ENCODE results near the gene SNAPC2.
A peak's percentile ranks its signal among the peaks of the same experiment; 100 is the strongest.

Gene SNAPC2

GRCh38 chr19:7914598-7915045 is 5.5 kb upstream of the SNAPC2 start, which contains the start of gene TGFBR3L:
TSS of gene TGFBR3L (plus strand) at chr19:7914830.
- no peak for TF ChIP-seq CTCF (IDR thresholded peaks at IDR 0.05)
- Histone ChIP-seq H3K4me2 (ENCODE audit: low read length) (no peak within 1 kb of the TSS), H3K9me3 (ENCODE audit: control insufficient read depth, low read length) (no peaks in the 10 kb centered on the region), H3K9ac (no peak within 1 kb of the TSS), H3K27ac (no peak within 1 kb of the TSS), H2AFZ (no peak within 1 kb of the TSS), H3K4me3 (ENCODE audit: low read depth, low read length) (no peak within 1 kb of the TSS), H3K36me3 (ENCODE audit: control insufficient read depth, insufficient read depth, low read length) (no peaks in the 10 kb centered on the region), H3K4me1 (no peaks in the 10 kb centered on the region), H3K79me2 (no peaks in the 10 kb centered on the region), H3K27me3 (ENCODE audit: control insufficient read depth, insufficient read depth, low read length) (no peaks in the 10 kb centered on the region)

GRCh38 chr19:7915250-7916102 is 4.7 kb upstream of the SNAPC2 start:
- no peaks in the 10 kb centered on the region for H3K36me3 ChIP-seq (ENCODE audit: control insufficient read depth, insufficient read depth, low read length)
- peak overlapping the region; percentile 65 for H2AFZ ChIP-seq
- peak overlapping the region; percentile 83 for H3K27ac ChIP-seq
- peaks cover 3% of the 10 kb centered on the region for H3K4me1 ChIP-seq
- peak overlapping the region; percentile 42 for H3K9ac ChIP-seq
- H3K79me2 ChIP-seq, result no peaks in the 10 kb centered on the region
- no peaks in the 10 kb centered on the region for H3K27me3 ChIP-seq (ENCODE audit: control insufficient read depth, insufficient read depth, low read length)
- H3K4me2 ChIP-seq (ENCODE audit: low read length), result peak overlapping the region; percentile 61
- H3K4me3 ChIP-seq (ENCODE audit: low read depth, low read length), result peak overlapping the region; percentile 47
- no peaks in the 10 kb centered on the region for H3K9me3 ChIP-seq (ENCODE audit: control insufficient read depth, low read length)
- no peak for TF ChIP-seq CTCF (IDR thresholded peaks at IDR 0.05)

DNA sequence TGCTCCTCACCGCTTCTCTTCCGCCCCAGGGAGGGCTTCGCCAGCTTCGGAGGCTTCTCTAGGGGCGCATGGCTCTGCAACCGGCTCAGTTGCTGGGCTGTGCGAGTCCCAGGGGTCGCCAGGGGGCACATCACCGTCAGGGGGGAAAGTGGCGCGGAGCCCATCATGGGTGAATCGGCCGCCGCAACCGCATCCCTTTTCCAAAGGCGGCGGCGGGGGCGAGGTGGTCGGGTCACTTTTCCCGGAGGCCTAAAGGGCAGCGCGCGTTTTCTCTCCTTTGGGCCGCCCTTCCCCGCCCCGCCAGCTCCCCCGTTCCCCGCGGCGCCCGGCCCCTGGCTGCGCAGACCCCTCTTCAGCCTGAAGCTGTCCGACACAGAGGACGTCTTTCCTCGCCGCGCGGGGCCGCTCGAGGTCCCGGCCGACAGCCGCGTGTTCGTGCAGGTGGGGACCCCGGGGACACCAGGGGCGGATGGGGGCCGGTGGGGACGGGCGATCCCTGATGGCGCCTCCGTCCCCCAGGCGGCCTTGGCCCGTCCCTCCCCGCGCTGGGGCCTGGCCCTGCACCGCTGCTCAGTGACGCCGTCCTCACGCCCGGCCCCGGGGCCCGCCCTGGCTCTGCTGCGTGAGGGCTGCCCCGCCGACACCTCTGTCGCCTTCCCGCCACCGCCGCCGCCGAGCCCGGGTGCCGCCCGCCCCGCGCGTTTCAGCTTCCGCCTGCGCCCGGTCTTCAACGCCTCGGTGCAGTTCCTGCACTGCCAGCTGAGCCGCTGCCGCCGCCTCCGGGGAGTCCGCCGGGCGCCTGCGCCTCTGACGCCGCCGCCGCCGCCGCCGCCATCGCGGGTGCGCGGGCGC is 3.8 kb upstream of the SNAPC2 start:
- no peaks in the 10 kb centered on the region for H3K27me3 ChIP-seq (ENCODE audit: control insufficient read depth, insufficient read depth, low read length)
- H3K4me1 ChIP-seq, result peaks cover 3% of the 10 kb centered on the region

DNA sequence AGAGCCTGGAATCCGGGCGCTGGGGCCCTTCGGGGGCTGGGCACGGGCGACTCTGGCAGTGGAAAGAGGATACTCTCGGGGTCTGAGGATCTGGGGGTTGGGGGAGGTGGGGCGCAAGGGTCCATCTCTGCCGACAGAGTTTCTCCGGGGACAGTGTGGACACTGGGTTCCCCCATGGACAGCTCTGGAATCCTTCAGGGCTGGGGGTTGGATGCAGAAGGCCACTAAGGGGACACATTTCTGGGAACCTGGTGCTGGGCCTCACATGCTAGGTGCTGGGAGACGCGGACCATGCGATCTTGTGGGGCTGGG is 3.2 kb upstream of the SNAPC2 start:
- no peaks in the 10 kb centered on the region for H3K9me3 ChIP-seq (ENCODE audit: control insufficient read depth, low read length)
- H2AFZ ChIP-seq, result peak overlapping the region; percentile 65
- no peaks in the 10 kb centered on the region for H3K79me2 ChIP-seq
- peaks cover 3% of the 10 kb centered on the region for H3K4me1 ChIP-seq
- H3K36me3 ChIP-seq (ENCODE audit: control insufficient read depth, insufficient read depth, low read length), result no peaks in the 10 kb centered on the region
- H3K27me3 ChIP-seq (ENCODE audit: control insufficient read depth, insufficient read depth, low read length), result no peaks in the 10 kb centered on the region
- peak overlapping the region; percentile 83 for H3K27ac ChIP-seq
- peak overlapping the region; percentile 45 for H3K4me3 ChIP-seq (ENCODE audit: low read depth, low read length)
- no peak for TF ChIP-seq CTCF (IDR thresholded peaks at IDR 0.05)
- H3K9ac ChIP-seq, result peak overlapping the region; percentile 17
- peak overlapping the region; percentile 61 for H3K4me2 ChIP-seq (ENCODE audit: low read length)

More for the DNA sequence above, 3.8 kb upstream of the SNAPC2 start:
- Histone ChIP-seq H3K4me2 (ENCODE audit: low read length) (peak overlapping the region; percentile 61), H3K9ac (peak overlapping the region; percentile 42), H3K9me3 (ENCODE audit: control insufficient read depth, low read length) (no peaks in the 10 kb centered on the region), H2AFZ (peak overlapping the region; percentile 65), H3K4me3 (ENCODE audit: low read depth, low read length) (peak overlapping the region; percentile 47), H3K36me3 (ENCODE audit: control insufficient read depth, insufficient read depth, low read length) (no peaks in the 10 kb centered on the region), H3K27ac (peak overlapping the region; percentile 83), H3K79me2 (no peaks in the 10 kb centered on the region)
- TF ChIP-seq CTCF (IDR thresholded peaks at IDR 0.05), result no peak
